Activated T-cell treated with anti-CD3 and anti-CD28 coated beads for 1 hour (primary cell): ENCODE measurements around the gene TRIAP1.

Experiments
- DNase-seq: peaks from one replicate; pipeline ENCODE4 v3.0.0-alpha.2; 2020; ENCODE audit warnings: low read depth

The TRIAP1 gene

GRCh38 chr12:120429368-120429767, 16.8 kb downstream of the TRIAP1 start:
- no peak for DNase-seq

- no peak for DNase-seq
Measured at GRCh38 chr12:120428597-120429229, 17.5 kb downstream of the TRIAP1 start.

GRCh38 chr12:120425797-120426196, 20.4 kb downstream of the TRIAP1 start:
- no peak for DNase-seq

- DNase-seq = no peak
Measured at GRCh38 chr12:120422892-120423456, 23.2 kb downstream of the TRIAP1 start.

- no peak for DNase-seq
Measured at GRCh38 chr12:120421701-120422100, 24.5 kb downstream of the TRIAP1 start.

GRCh38 chr12:120417917-120418580, 28.1 kb downstream of the TRIAP1 start:
- no peak for DNase-seq

- no peak for DNase-seq
Measured at GRCh38 chr12:120416490-120417216, 29.5 kb downstream of the TRIAP1 start.

GRCh38 chr12:120413901-120414695, 32.1 kb downstream of the TRIAP1 start:
- no peak for DNase-seq

GRCh38 chr12:120412421-120412820, 33.8 kb downstream of the TRIAP1 start:
- DNase-seq = no peak

GRCh38 chr12:120408771-120409170, 37.4 kb downstream of the TRIAP1 start:
- no peak for DNase-seq

- no peak for DNase-seq
Measured at GRCh38 chr12:120406553-120406952, 39.6 kb downstream of the TRIAP1 start.

GRCh38 chr12:120406069-120406468, 40.1 kb downstream of the TRIAP1 start:
- DNase-seq = no peak

- DNase-seq = no peak
Measured at GRCh38 chr12:120404271-120404670, 41.9 kb downstream of the TRIAP1 start.

- no peak for DNase-seq
Measured at GRCh38 chr12:120403869-120404268, 42.3 kb downstream of the TRIAP1 start.

GRCh38 chr12:120402217-120402616, 44.0 kb downstream of the TRIAP1 start:
- no peak for DNase-seq

GRCh38 chr12:120399531-120399930, 46.7 kb downstream of the TRIAP1 start:
- no peak for DNase-seq

- no peak for DNase-seq
Measured at GRCh38 chr12:120397824-120398540, 48.2 kb downstream of the TRIAP1 start.

- DNase-seq = no peak
Measured at GRCh38 chr12:120394483-120395367, 51.5 kb downstream of the TRIAP1 start.
